Activated naive CD8-positive, alpha-beta T cell (primary cell): ENCODE results near the gene RNF207.
A peak's percentile ranks its signal among the peaks of the same experiment; 100 is the strongest.

Experiments
- H3K27ac Mint-ChIP-seq: one replicate; pipeline ENCODE4 v1.8.0; 2021; ENCODE audit warnings: mixed read lengths
- H3K27me3 Mint-ChIP-seq: one replicate; pipeline ENCODE4 v1.8.0; 2021; ENCODE audit warnings: mixed read lengths
- H3K36me3 Mint-ChIP-seq: one replicate; pipeline ENCODE4 v1.8.0; 2021; ENCODE audit warnings: mixed read lengths
- H3K4me1 Mint-ChIP-seq: one replicate; pipeline ENCODE4 v1.8.0; 2021; ENCODE audit warnings: low read depth, mixed read lengths
- H3K4me3 Mint-ChIP-seq: one replicate; pipeline ENCODE4 v1.8.0; 2021; ENCODE audit warnings: mild to moderate bottlenecking, mixed read lengths
- H3K9me3 Mint-ChIP-seq: one replicate; pipeline ENCODE4 v1.8.0; 2021; ENCODE audit warnings: low read depth, mixed read lengths

The RNF207 gene

GRCh38 chr1:6222636-6223035 lies 16.7 kb downstream of the RNF207 start:
- peaks cover 10% of the 10 kb centered on the region for H3K36me3 Mint-ChIP-seq
- no peak overlapping the region for H3K4me3 Mint-ChIP-seq
- no peaks in the 10 kb centered on the region for H3K9me3 Mint-ChIP-seq
- no peaks in the 10 kb centered on the region for H3K27me3 Mint-ChIP-seq
- H3K27ac Mint-ChIP-seq: no peak overlapping the region
- H3K4me1 Mint-ChIP-seq: no peaks in the 10 kb centered on the region

DNA sequence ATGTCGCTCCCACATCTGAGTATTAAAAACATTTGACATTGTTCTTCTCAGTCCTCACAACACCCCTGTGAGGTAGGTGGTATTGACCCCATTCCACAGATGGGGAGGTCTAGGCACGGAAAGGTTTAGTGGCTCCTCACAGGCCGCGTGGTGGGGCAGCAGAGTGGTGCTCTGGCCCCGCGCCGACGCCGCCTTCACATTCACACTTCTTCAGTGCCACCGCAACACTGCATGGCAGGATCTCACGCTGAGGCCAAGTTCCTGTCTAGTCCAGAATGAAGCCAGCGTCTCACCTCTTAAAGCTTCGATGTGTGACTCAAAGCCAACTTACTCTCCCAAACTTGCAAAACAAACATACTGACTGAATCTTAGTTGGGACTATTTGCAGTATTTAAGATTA lies 17.7 kb downstream of the RNF207 start:
- Mint-ChIP-seq H3K27me3 (no peaks in the 10 kb centered on the region), H3K9me3 (no peaks in the 10 kb centered on the region), H3K36me3 (peaks cover 10% of the 10 kb centered on the region), H3K27ac (no peak overlapping the region), H3K4me1 (no peaks in the 10 kb centered on the region), H3K4me3 (no peak overlapping the region)

- Mint-ChIP-seq H3K36me3 (peaks cover 10% of the 10 kb centered on the region), H3K27ac (no peak overlapping the region), H3K27me3 (no peaks in the 10 kb centered on the region), H3K9me3 (no peaks in the 10 kb centered on the region), H3K4me3 (no peak overlapping the region), H3K4me1 (no peaks in the 10 kb centered on the region)
Measured at GRCh38 chr1:6224718-6225117, 18.8 kb downstream of the RNF207 start.

DNA sequence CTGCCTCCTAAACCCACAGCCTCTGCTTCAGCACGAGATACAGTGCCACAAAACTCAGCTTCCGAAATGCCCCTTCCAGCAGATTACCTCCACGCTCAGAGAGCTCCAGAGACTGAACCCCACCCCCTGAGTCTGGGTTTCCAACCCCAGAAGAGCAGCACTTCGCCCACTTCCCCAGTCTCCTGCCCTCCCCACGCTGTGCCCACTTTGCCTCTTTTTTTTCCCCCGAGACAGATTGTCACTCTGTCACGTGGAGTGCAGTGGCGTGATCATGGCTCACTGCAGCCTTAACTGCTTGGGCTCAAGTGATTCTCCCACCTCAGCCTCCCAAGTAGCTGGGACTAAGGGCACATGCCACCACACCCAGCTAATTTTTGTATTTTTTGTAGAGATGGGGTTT lies 19.7 kb downstream of the RNF207 start:
- Mint-ChIP-seq H3K9me3 (no peaks in the 10 kb centered on the region), H3K27ac (no peak overlapping the region), H3K27me3 (no peaks in the 10 kb centered on the region), H3K4me3 (no peak overlapping the region), H3K4me1 (no peaks in the 10 kb centered on the region), H3K36me3 (peaks cover 9% of the 10 kb centered on the region)

DNA sequence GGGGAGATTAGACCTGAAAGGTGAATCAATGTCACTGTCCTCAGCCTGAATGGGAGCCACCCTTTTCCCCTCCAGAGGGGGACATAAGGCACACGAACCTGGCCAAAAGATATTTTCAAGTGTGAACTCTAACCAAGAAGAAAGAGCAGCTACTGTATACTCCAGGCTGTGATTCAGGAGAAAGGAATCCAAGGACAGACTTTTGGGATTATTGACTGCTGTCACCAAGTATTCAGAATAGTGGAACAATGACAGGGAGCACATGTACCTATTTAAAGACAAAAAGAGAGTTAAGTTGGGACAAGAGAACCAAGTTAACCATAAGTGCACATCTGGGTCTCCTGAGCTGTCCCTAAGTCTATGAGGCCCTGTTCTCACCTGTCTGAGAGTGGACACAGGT lies 27.5 kb downstream of the RNF207 start:
- Mint-ChIP-seq H3K27ac (no peak overlapping the region), H3K36me3 (peaks cover 6% of the 10 kb centered on the region), H3K4me1 (peaks cover 9% of the 10 kb centered on the region), H3K27me3 (no peaks in the 10 kb centered on the region), H3K4me3 (peak overlapping the region; percentile 46), H3K9me3 (no peaks in the 10 kb centered on the region)

DNA sequence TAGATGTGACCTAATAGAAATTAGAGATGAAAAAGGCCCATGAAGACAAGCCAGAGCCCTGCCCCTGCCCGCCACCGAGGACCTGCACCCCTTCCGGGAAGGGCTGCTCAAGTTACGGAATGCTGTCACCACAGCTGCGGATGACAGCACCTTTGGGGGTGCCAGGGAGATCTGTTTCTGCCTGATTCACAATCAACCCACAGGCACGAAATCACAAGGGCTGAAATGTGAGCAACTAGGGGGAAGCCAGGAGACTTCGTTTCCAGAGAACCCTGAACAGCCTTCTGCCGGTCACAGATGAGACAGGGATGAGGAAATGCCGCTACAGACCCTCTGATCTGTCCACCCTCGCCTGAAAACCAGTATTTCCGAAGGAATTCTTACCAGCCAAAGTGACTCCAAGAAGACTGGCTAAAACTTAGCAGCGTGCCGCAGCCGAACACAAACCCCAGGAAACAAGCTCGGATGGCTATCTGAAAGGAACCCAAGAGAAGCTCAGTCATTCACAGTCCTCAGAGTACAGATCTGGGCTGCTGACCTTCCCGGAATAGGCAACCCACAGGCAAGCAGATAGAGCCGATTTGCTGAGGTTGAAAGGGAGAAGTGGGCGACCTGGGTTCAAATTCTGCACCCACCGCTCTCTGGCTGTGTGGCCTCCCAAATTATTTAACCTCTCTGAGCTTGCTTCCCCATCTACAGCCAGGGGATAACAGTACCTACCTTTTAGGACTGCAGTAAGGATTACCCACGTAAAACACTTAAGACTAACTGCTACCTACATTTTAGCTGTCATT lies 28.8 kb downstream of the RNF207 start:
- Mint-ChIP-seq H3K9me3 (no peaks in the 10 kb centered on the region), H3K36me3 (peaks cover 6% of the 10 kb centered on the region), H3K4me3 (peak overlapping the region; percentile 89), H3K27me3 (peaks cover 7% of the 10 kb centered on the region), H3K4me1 (peaks cover 9% of the 10 kb centered on the region), H3K27ac (peak overlapping the region; percentile 80)

GRCh38 chr1:6235296-6235677 lies 29.4 kb downstream of the RNF207 start:
- Mint-ChIP-seq H3K4me3 (peak overlapping the region; percentile 89), H3K36me3 (peaks cover 6% of the 10 kb centered on the region), H3K27me3 (peaks cover 10% of the 10 kb centered on the region), H3K9me3 (no peaks in the 10 kb centered on the region), H3K27ac (peak overlapping the region; percentile 80), H3K4me1 (peaks cover 9% of the 10 kb centered on the region)

GRCh38 chr1:6237093-6237492 lies 31.2 kb downstream of the RNF207 start:
- H3K27me3 Mint-ChIP-seq: peaks cover 19% of the 10 kb centered on the region
- no peaks in the 10 kb centered on the region for H3K9me3 Mint-ChIP-seq
- H3K36me3 Mint-ChIP-seq: peaks cover 6% of the 10 kb centered on the region
- H3K27ac Mint-ChIP-seq: no peak overlapping the region
- H3K4me1 Mint-ChIP-seq: peaks cover 15% of the 10 kb centered on the region
- peak overlapping the region; percentile 53 for H3K4me3 Mint-ChIP-seq

GRCh38 chr1:6239213-6239752 lies 33.4 kb downstream of the RNF207 start:
- Mint-ChIP-seq H3K36me3 (no peaks in the 10 kb centered on the region), H3K4me3 (no peak overlapping the region), H3K27ac (no peak overlapping the region), H3K27me3 (peaks cover 23% of the 10 kb centered on the region), H3K4me1 (peaks cover 11% of the 10 kb centered on the region), H3K9me3 (no peaks in the 10 kb centered on the region)

DNA sequence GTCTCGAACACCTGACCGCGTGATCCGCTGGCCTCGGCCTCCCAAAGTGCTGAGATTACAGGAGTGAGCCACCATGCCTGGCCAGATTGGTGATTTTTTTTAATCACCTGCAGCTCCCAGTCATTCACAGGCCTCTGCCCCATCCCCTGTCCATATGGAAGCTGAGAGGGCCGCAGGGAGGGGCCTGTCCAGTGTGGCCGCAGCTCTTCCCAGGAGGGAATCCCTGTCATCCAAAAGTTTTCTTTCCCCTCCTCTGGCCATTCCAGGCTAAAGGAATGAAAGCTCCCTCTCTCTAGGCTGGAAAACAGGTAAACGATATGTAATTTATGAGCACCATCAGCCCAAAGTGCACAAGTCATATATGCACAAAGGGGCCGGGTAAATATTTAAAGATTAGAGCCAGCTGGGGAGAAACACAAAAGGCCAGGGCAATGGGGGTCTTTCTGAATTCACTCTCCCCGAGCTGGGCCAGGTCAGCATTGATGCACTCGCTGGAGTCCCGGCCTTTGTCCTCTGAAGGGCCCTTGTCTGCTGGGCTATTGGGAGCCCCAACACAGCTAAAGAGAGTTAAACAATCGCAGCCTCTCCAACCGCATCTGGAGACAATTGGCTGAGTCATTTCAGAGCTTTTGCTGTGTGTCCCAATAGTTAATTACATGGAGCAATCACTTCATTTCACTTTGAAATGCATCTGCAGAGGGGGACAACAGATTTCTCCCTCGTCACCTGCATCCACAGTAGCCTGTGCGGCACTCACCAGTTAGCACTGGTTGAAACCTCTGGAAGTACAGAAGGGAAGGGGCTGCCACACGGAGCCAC lies 34.2 kb downstream of the RNF207 start:
- H3K27ac Mint-ChIP-seq: no peak overlapping the region
- no peak overlapping the region for H3K4me3 Mint-ChIP-seq
- peaks cover 6% of the 10 kb centered on the region for H3K4me1 Mint-ChIP-seq
- peaks cover 23% of the 10 kb centered on the region for H3K27me3 Mint-ChIP-seq
- no peaks in the 10 kb centered on the region for H3K9me3 Mint-ChIP-seq
- no peaks in the 10 kb centered on the region for H3K36me3 Mint-ChIP-seq

GRCh38 chr1:6241107-6241886 lies 35.4 kb downstream of the RNF207 start:
- Mint-ChIP-seq H3K27ac (no peak overlapping the region), H3K27me3 (peaks cover 23% of the 10 kb centered on the region), H3K9me3 (no peaks in the 10 kb centered on the region), H3K36me3 (no peaks in the 10 kb centered on the region), H3K4me1 (peaks cover 6% of the 10 kb centered on the region), H3K4me3 (peak overlapping the region; percentile 3)

GRCh38 chr1:6241887-6242740 lies 36.2 kb downstream of the RNF207 start:
- Mint-ChIP-seq H3K27ac (no peak overlapping the region), H3K4me3 (no peak overlapping the region), H3K9me3 (no peaks in the 10 kb centered on the region), H3K4me1 (peaks cover 11% of the 10 kb centered on the region), H3K27me3 (peaks cover 31% of the 10 kb centered on the region), H3K36me3 (no peaks in the 10 kb centered on the region)

GRCh38 chr1:6243053-6243834 lies 37.3 kb downstream of the RNF207 start:
- H3K9me3 Mint-ChIP-seq: no peaks in the 10 kb centered on the region
- H3K4me3 Mint-ChIP-seq: no peak overlapping the region
- H3K27ac Mint-ChIP-seq: no peak overlapping the region
- no peaks in the 10 kb centered on the region for H3K36me3 Mint-ChIP-seq
- H3K27me3 Mint-ChIP-seq: peaks cover 35% of the 10 kb centered on the region
- peaks cover 11% of the 10 kb centered on the region for H3K4me1 Mint-ChIP-seq
